ENCODE results near the gene ALKBH1.

DNA sequence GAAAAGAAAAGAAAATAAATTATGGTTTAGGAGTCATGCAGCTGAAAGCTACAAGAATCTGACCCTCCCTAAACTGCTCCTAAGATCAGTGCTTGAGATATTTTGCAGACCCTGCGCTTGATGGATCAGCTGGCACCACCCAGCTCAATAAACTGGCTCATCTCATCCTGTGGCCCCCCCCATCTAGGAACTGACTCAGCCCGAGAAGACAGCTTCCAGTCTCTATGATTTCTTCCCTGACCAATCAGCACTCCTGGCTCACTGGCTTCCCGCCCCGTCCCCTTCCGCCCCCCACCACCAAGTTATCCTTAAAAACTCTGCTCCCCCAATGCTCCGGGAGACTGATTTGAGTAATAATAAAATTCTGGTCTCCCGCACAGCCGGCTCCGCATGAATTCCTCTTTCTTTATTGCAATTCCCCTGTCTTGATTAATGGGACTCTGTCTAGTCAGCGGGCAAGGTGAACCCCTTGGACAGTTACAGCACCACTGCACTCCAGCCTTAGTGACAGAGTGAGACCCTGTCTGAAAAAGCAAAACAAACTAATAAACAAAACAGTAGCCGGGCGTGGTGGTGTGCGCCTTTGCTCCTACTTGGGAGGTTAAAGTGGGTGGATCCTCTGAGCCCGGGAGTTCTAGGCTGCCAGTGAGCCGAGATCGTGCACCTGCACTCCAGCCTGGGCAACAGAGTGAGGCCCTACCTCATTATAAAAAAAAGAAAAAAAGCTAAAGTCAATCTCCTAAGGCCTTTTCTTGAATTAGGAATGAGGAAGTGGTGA is 66.9 kb downstream of the ALKBH1 start:
- TF ChIP-seq GATA2 (IDR thresholded peaks at IDR 0.05; ENCODE audit: low read depth, low read length) (no peak), GATA3 (IDR thresholded peaks at IDR 0.05; ENCODE audit: low read depth, low read length) (no peak)
